Fibroblast of skin of abdomen (primary cell): Measurements from ENCODE around the gene CYTH4.
"Not testable (repeated sequence)": the region's sequence is repeated elsewhere in the genome, so short reads cannot be mapped to it uniquely, and the experiment has no call there.

Experiments
- DNase-seq: peaks from one replicate; pipeline ENCODE4 v3.0.0-alpha.2; 2013

The CYTH4 gene

DNA sequence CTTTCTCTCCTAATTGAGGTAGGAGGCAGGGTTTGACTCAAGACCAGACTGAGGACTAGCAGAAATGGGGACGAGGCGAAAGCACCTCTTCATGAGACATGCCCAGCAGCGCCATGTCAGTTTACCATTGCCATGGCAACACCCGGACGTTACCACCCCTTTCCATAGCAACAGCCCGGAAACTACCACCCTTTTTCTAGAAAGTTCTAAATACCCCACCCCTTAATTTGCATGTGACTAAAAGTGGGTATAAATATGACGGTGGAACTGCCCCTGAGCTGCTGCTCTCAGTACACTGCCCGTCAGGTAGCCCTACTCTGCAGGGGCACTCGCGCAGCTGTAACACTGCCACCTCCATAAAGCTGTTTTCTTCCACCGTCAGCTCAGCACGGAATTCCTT, 32.3 kb upstream of the CYTH4 start:
- DNase-seq: no peak

DNA sequence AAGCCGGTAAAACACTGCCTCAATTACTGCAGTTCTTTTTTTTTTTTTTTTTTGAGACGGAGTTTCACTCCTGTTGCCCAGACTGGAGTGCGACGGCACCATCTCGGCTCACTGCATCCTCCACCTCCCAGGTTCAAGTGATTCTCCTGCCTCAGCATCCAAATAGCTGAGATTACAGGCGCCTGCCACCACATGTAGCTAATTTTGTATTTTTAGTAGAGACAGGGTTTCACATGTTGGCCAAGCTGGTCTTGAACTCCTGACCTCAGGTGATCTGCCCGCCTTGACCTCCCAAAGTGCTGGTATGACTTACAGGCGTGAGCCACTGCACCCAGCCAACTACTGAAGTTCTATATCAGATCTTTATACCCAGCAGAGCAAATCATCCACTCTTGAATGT, 30.5 kb upstream of the CYTH4 start:
- DNase-seq: not testable (repeated sequence)

DNA sequence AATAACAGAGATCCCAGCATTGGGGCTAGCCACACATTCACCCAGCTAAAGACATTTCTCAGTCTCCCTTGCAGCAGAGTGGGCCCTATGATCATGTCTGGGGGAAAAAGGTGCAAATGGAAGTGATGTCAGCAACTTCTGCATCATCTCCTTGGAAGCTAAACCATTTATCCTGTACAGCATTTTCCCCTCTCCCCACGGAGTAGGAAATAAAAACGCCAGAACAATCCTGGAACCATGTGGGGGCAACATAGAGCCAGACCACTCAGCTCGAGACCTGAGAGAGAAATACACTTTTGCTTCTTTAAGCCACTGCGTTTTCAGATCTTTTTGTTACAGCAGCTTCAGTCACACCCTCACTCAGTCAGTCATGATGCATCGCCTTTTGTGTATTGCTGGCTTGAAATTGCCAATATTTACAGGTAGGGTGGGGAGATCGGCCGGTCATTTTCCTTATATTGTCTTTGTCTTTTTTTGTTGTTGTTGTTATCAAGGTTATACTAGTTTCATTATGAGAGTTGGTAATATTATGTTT, 29.1 kb upstream of the CYTH4 start:
- DNase-seq: peak; percentile 48

GRCh38 chr22:37254209-37254866, 28.0 kb upstream of the CYTH4 start:
- DNase-seq: peak; percentile 79

DNA sequence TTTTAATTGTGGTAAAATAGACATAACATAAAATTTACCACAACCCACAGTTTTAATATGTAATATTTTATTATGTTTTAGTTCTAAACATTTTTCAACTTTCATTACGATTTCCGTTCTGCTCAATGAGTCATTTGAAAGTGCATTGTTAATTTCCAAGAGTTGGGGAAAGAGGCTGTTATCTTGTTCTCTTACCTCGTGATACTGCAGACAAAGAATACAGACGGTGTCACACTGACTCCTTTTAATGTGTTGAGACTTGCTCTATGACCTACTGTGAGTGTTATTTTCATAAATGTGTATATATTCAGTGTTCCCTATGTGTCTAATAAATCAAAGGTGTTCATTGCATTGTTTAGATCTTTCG, 27.5 kb upstream of the CYTH4 start:
- DNase-seq: no peak

DNA sequence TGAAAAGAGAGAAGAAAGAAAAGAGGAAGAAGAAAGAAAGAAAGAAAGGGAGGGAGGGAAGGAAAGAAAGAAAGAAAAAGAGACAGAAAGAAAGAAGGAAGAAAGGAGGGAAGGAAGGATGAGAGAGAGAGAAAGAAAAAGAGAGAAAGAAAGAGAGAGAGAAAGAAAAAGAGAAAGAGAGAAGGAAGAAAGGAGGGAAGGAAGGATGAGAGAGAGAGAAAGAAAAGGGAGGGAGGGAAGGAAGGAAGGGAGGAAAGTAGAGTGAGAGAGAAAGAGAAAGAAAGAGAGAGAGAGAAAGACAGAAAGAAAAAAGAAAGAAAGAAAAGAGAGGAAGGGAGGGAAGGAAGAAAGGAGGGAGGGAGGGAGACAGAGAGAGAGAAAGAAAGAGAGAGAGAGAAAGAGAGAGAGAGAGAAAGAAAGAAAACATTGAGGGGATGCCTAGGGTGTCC, 26.7 kb upstream of the CYTH4 start:
- DNase-seq: no peak

GRCh38 chr22:37256075-37256726, 26.1 kb upstream of the CYTH4 start:
- no peak for DNase-seq

DNA sequence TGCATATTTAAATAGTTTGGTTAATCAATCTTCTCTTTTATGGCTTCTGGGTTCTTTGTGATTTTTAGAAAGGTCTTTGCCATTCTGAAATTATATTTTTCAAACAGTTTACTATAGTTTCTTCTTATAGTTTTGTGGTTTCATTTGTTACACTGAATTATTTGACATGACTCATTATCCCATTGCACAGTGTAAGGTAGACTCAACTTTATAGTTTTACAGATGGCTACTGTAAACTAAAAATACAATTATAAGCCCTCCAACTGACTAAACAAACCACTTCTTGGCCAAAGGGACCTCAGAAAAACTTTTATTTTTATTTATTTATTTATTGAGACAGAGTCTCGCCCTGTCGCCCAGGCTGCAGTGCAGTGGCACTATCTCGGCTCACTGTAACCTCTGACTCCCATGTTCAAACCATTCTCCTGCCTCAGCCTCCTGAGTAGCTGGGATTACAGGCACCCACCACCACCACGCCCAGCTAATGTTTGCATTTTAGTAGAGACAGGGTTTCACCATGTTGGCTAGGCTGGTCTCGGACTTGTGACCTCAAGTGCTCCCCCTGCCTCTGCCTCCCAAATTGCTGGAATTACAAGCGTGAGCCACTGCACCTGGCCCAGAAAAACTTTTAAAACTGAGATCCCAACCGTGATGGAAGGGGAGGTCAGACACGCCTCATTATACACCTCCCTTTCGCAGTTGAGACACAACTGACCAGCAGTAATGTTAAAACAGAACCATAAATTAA, 24.1 kb upstream of the CYTH4 start:
- DNase-seq: no peak

GRCh38 chr22:37258753-37259401, 23.4 kb upstream of the CYTH4 start:
- DNase-seq: no peak

DNA sequence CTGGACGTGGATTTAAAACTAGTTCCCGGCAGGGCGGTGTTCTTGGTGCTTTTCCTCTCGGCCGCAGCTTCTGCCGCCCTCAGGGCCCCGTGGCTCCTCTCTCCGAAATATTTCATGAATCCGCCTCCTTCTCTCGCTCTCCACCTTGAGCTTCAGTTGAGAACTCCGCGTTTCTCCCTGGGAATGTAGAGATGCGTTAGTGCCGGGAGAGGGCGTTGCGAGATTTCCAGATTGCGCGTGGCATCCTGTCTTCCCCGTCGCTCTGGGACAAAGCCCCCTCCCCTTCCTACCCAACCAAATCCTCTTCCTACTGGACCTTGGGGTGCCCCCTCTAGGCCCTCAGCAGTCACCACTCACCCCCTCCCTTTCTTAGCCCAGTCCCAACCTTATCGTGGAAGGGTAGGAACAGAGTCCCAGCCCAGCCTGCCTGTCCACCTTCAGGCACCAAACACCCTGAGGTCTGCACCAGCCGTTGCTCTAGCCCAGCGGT, 22.7 kb upstream of the CYTH4 start:
- DNase-seq: peak; percentile 59

DNA sequence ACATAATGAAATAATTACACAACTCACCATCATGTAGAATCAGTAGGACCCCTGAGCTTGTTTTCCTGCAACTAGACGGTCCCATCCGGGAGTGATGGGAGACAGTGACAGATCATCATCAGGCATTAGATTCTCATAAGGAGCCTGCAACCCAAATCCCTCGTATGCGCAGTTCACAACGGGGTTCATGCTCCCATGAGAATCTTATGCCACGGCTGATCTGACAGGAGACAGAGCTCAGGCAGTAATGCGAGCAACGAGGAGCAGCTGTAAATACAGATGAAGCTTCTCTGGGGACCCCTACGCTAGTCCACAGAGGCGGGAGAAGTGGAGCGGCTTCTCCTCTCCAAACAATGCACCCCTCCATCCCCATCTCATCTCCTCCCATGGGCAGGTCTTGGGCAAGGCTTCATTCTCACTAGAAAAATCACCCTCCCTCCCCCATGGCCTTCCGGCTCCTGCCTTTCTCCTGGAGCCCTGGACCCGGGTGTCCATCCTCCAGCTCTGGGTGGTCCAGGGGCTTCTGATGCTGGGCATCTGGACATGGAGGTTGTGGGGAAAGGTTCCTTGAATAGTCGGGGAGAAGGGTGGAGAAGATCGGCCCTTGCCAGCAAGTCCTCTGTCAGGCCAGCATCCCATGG, 22.0 kb upstream of the CYTH4 start:
- no peak for DNase-seq

- peak; percentile 52 for DNase-seq
Observed at GRCh38 chr22:37260901-37261336, 21.4 kb upstream of the CYTH4 start.

GRCh38 chr22:37262346-37262745, 20.0 kb upstream of the CYTH4 start:
- DNase-seq: no peak

GRCh38 chr22:37263966-37264887, 18.1 kb upstream of the CYTH4 start:
- no peak for DNase-seq

GRCh38 chr22:37266581-37267134, 15.7 kb upstream of the CYTH4 start:
- no peak for DNase-seq

DNA sequence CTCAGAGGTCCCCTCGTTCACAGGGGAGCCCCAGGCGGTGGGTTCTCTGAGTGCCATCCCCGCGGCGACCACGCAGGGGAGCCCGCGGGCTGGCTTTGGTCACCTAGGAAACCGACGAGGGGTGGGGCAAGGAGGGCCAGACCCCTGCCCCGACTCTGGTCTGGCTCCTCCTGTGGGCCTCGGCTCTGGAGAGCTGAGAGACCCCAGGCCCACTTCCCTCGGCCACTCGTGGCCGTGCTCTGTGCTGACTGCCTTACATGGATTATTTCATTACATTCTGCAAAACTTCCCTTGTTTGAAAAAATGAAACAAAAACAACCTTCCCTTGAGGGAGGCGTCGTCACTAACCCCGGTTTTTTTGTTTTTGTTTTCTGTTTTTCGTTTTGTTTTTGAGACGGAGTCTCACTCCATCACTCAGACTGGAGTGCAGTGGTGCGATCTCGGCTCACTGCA, 15.1 kb upstream of the CYTH4 start:
- DNase-seq: peak; percentile 38

GRCh38 chr22:37267661-37268413, 14.5 kb upstream of the CYTH4 start:
- DNase-seq: no peak

- no peak for DNase-seq
Observed at GRCh38 chr22:37269936-37270678, 12.2 kb upstream of the CYTH4 start.
